GM18909 (cell line): Measurements from ENCODE around the gene OTOP1.
"Not testable (repeated sequence)": the region's sequence is repeated elsewhere in the genome, so short reads cannot be mapped to it uniquely, and the experiment has no call there.

Source experiments
- ATAC-seq: cut with Tn5 transposase; IDR thresholded peaks from one replicate; pipeline ENCODE4 v1.9.1; 2021; ENCODE audit warnings: mild to moderate bottlenecking; ENCODE audit not compliant: unreplicated experiment, poor library complexity

OTOP1 gene

DNA sequence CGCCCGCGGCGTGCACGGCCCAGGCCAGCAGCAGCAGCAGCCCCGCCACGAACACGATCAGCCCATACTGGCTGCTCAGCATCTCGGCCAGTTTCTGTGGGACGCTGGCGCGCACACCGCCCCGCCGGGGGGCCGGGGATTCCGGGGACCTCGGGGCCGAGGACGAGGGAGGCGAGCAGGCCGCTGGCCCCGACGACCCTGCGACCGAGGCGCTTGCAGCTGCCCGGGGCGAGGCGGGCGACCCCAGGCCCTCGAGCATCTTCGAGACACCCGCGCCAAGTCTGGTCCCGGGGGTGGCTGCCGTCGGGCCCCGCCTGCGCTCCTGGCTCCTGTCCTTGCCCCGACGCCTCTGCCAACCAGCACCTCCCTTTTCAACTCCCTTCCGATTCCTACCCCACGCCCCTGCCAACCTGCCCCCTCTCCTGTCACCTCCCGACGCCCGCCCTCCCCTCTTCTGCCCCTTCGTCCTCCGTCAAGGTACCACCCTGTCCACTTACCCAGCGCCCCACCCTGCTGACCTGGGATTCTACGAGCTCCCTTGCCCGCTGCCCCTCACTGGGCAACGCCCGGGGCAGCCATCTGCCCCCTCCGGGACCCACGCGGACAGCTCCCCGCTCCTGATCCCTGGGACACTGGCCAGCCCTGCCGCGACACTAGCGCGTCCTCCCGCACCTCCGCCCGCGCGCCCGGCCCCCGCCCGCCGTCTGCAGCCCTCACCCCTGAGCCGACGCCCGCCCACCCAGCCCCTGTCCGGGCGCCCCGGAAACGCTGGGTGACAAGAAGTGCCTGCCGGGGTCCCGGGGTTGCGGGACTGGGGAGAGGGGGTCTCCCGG, at the start of gene OTOP1:
OTOP1 (minus strand) TSS at position 324 of the 833 bp plus-strand sequence; CDS start at position 259, 65 bp downstream.
- no peak for ATAC-seq

DNA sequence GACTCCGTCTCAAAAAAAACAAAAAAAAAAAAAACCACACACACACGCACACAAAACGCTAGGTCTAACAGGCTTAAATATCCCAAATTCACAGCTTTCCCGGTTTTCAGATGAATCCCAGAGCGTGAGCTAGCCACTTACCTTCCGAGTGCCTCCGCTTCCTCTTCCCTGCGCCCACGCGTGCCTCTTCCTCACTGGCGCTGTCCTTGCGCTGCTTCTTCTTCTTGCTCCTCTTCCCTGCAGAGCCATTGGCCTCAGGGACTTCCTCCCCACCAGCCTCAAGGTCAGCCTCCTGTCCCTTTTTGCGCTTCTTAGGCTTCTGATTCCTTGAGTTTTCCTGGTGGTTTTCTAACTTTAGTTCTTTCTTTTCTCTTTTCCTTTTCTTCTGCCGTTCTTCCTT, 47.5 kb upstream of the OTOP1 start:
- ATAC-seq = no peak

- no peak for ATAC-seq
Measured at GRCh38 chr4:4271912-4272311, 45.2 kb upstream of the OTOP1 start.

DNA sequence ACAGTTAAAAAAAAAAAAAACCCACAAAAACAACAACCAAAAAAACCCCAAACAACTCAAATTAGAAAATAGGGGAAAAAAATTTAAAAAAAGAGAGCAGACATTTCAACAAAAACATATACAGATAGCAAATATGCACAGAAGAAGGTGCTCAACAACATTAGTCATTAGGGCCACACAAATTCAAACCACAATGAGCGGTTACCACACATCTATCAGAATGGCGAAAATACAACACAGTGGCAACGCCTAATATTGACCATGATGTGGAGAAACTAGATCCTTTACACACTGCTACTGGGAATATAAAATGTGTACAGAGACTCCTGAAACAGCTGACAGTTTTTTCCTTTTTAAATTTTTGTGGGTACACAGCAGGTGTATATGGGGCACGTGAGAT, 43.8 kb upstream of the OTOP1 start:
- ATAC-seq = no peak

DNA sequence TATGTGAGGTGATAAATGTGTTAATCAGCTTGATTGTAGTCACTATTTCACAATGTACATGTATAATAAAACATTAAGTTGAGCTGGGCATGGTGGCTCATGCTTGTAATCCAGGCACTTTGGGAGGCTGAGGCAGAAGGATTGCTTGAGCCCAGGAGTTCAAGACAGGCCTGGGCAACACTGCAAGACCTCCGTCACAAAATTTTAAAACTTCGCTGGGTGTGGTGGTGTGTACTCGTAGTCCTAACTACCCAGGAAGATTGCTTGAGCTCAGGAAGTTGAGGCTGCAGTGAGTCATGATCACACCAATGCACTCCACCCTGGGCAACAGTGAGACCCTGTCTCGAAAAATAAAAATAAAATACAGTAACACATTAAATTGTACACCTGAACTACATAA, 43.1 kb upstream of the OTOP1 start:
- no peak for ATAC-seq

DNA sequence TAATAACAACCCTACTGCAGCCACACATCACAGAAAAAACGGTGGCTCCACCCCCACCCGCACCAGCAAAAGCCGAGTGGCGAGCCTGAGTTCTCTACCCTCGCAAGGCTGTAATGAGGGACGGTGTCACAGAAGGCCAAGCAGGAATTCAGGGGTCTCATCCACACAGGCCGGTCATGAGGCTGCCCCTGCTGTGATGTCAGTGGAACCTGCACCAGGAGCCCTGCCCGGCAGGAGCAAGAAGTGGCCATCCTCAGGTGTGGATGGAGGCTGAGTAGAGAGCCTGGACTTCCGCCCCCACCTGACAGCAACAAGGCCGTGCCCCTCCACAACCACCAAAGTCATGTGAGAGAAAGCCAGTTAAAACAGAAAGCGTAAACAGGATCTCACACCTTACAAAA, 42.6 kb upstream of the OTOP1 start:
- no peak for ATAC-seq

DNA sequence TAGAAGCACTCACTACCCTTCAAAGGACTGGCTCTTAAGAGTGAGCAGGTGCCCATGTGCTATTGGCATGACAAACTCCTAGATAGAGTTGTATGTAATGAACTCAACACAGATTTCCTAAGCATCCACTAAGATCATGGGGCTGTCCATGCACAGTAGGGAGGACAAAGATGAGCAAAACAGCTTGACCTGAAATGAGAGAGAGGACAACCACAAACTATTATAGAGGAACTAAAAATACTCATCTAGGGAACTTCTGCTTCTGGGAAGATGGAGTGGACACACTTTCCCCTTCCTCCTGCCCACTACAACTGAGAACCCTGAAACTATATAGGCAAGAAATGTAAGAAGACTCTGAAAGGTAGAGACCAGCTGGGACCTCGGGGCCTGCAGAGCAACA, 42.0 kb upstream of the OTOP1 start:
- no peak for ATAC-seq

- no peak for ATAC-seq
Measured at GRCh38 chr4:4267981-4268380, 41.3 kb upstream of the OTOP1 start.

DNA sequence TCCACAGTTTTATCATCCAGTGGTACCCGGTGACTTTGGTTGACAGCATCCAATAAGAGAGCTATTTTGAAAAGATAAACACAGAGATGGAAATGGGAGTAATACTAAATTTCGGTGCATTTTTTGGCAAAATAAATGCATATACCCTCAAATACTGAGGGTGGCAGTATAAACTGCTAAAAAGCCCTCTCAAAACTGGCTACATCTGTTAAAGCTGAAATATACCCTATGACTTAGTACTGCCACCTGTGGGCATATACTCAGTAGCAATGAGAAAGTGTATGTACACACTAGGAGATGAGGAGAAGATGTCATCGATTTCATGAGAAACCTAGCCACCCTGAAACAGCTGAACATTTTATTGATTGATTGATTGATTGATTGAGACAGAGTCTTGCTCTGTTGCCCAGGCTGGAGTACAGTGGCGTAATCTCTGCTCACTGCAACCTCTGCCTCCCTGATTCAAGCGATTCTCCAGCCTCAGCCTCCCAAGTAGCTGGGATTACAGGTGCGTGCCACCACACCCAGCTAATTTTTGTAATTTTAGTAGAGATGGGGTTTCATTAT, 33.5 kb upstream of the OTOP1 start:
- ATAC-seq = no peak

DNA sequence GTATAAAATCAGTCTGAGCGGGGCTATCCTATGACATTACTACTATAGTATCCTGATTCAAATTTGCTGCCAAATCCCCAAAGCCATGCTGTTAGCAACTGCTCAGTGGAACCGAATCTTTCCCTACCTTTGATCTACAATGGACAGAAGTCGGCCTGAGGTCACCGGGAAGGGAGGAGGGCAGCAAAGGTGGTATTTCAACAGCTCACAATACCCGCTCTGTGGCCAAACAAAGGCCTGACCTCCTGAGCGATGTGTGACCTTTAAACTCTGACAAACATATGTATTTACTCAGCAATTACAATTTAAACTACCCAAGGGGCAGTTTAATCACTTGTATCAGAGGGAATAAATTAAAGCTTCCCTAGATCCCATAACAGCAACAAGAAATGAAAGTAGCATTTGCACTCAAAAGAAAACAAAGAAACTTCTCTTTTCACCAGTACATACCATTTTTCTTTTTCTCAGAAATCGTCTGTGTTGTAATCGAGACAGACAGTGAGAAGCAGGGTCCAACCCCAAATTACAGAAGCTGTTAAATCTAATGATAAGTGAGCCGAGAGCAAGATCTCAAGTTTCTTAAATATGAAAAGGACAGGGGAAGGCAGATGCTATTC, 32.9 kb upstream of the OTOP1 start:
- no peak for ATAC-seq

- not testable (repeated sequence) for ATAC-seq
Measured at GRCh38 chr4:4257705-4258104, 31.0 kb upstream of the OTOP1 start.

- no peak for ATAC-seq
Measured at GRCh38 chr4:4256799-4257198, 30.1 kb upstream of the OTOP1 start.

DNA sequence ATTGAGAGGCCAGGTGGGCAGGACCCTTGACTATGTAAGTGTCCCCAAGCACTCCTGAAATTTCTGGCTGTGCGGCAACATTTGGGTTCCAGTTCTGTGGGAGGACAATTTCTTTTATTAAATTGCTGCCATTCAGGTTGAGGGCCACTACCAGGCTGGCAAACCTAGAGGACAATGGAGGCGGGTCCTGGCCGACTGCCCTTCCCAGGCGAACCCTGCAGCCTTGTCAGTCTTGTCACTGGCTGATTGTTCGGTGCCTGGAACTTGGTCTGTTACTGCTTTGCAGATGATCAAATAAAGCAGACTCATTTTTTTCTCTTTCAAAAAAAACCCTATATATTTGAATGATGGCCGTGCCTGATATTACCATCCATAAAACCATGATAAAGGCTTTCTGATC, 27.9 kb upstream of the OTOP1 start:
- ATAC-seq = no peak

DNA sequence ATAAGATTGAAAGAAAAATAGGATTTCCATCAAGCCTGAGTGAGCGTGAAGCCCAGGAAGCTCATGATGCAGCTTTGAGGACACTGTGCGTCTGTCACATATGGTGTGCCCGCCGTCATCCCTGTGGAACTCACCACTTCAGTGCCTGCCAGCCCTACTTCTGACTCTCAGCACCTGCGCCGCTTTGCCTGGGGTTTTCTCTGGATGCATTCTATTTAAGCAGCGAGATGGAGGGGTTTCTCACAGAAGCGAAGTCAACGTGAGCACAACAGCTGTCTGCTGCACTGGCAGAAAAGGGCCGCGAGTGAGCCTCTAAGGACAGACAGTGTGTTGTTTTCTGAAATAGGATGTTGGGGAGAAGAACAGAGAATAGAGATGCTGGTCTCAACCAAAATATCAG, 27.5 kb upstream of the OTOP1 start:
- no peak for ATAC-seq

- ATAC-seq = no peak
Measured at GRCh38 chr4:4249866-4250265, 23.1 kb upstream of the OTOP1 start.

- not testable (repeated sequence) for ATAC-seq
Measured at GRCh38 chr4:4249342-4249741, 22.6 kb upstream of the OTOP1 start.

- ATAC-seq = no peak
Measured at GRCh38 chr4:4248885-4249203, 22.1 kb upstream of the OTOP1 start.

DNA sequence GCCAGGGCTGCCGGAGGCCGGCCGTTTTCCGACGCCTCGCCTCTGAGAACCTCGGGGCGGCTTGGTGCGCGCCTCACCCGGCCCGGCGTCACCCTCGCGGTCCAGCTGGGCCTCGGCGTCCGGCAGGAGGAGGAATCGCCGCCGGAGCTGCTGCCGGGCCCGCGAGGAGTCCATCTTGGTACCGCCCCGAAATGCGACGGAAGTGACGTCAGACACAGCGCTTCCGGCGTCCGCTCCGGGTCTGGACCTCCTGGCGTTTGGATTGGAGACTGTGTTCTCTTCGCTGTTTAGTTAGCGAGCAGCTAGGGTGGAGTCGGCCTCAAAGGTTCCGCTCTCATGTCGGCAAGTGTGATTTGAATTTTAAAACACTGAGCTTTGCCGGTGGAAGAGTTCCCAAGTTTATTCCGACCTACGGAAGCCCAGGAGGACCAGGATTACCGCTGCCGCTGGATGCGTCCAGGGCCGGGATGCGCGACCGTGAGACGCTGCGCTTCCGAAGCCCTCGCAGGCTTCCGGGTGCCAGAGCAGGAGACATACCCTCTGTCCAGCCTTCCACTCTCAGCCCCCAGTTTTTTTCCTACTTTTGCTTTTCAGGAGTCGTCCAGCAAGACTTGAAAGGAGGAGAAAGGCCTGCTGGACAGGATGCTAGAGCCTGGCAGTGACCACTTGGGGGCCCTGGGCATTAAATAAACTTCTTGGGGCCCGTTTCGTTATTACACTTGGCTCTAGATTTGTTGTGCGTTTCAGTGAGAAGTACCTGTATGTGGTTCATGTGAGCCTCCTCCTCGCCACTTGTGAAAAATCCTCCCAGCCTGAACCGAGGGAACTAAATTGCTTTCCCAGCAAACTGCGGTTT, 21.5 kb upstream of the OTOP1 start, which contains the start of gene TMEM128:
TMEM128 (minus strand) TSS at position 195 of the 856 bp plus-strand sequence; CDS start at position 174, 21 bp downstream.
- ATAC-seq = peak; percentile 95

- ATAC-seq = peak; percentile 9
Measured at GRCh38 chr4:4247696-4248028, 20.9 kb upstream of the OTOP1 start.

DNA sequence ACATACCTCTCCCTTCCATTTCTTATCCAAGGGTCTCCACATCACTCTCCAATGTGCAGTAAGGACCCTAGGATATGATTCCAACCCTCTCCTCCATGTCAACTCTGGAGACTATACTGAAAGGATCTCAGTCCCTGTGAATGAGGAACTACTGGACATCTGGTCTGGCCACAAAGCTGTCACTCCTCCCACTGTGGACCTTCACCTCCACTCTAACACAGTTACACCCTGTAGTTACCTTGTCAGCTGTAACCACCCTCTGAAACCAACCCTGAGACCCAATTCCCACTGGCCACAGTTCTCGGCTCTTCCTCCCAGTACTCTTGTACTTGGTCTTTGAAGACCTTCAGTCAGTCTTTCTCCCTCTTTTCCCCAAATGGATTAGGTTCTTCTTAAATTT, 18.4 kb upstream of the OTOP1 start:
- ATAC-seq = no peak

- ATAC-seq = not testable (repeated sequence)
Measured at GRCh38 chr4:4239551-4239950, 12.8 kb upstream of the OTOP1 start.
